Heart left ventricle (tissue), 13 donors: Measurements from ENCODE around the gene NEURL1.

Source experiments
- CTCF ChIP-seq, 12 donors: fragments of 200-600 bp; sonication (generic) in 4 of 12; IDR thresholded peaks; one replicate each; pipeline versions ENCODE4 v1.5.0 to v1.8.0; 2018 to 2022; ENCODE audit warnings: antibody characterized with exemption in 12 of 12, mild to moderate bottlenecking in 5 of 12
- POLR2A ChIP-seq, 2 donors: fragments of 450-650 bp; IDR thresholded peaks; one replicate each; pipeline ENCODE4 v1.6.1; 2017; ENCODE audit warnings: antibody characterized with exemption in 2 of 2, mild to moderate bottlenecking in 2 of 2, moderate library complexity in 2 of 2
- donor health status: ischemic (EF 13 %, LVEDD 7.1; RV severe dilation, severe dysfunction).
- donor health status: DM: no; HTN: yes; CAD: no.
- donor health status: DM: no; HTN: no; CAD: no.
- donor health status: ischemic (EF 25% LVEDD 6.9; RV normal size, moderate dysfunction).
- donor health status: ischemic (EF 25% LVEDD 5.7; RV mildly dilated, moderate dysfunction).
- donor health status: ischemic (EF 35%, LVEDD 5.7; RV mildly dilated, moderate dysfunction).
- donor health status: nonischemic (EF 11% LVEDD 7.7; RV severe dilation, severe dysfunction).
- donor health status: DM: yes; HTN: yes; CAD: no.
- donor health status: PGD.
- donor health status: ischemic (EF 29% LVEDD 5.4; RV normal size, mild dysfunction).
- donor health status: nonischemic (EF 23%, LVEDD 6.1; RV moderate dilation, normal function).

DNA sequence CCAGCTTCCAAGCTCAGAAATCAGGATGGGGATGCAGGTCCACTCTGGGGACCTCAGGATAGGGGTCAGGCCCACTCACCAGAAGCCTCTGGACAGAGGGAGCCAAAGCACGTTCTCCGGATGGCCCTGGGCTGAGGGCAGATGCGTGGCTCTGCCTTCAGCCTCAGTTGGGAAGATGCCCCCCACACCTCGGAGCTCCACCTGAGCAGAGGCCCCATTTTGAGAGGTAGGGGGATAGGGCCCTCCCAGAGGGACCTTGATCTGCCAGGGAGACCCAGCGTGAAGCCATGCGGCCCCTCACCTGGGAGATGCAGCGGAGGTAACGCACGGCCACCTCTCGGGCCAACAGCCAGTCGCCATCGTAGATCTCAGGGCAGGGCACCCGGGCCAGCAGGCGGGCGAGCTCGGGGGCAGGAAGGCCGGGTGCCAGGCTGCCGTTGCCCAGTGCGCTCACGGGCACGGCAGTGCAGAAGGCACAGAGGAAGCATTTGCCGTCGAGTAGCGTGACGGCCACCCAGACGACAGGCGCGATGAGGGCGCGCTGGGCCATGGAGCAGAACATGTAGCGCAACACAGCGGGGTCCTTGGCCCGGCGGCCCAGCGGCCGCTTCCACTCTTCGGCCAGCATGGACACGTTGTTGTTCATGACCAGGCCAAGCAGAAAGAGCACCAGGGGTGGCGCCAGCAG is 35.5 kb upstream of the NEURL1 start:
- TF ChIP-seq CTCF (IDR thresholded peaks at IDR 0.05) (no peak), POLR2A (IDR thresholded peaks at IDR 0.05) (no peak)
